ENCODE results near the gene SELP.
"Not testable (repeated sequence)": the region's sequence is repeated elsewhere in the genome, so short reads cannot be mapped to it uniquely, and the experiment has no call there.

SELP gene

DNA sequence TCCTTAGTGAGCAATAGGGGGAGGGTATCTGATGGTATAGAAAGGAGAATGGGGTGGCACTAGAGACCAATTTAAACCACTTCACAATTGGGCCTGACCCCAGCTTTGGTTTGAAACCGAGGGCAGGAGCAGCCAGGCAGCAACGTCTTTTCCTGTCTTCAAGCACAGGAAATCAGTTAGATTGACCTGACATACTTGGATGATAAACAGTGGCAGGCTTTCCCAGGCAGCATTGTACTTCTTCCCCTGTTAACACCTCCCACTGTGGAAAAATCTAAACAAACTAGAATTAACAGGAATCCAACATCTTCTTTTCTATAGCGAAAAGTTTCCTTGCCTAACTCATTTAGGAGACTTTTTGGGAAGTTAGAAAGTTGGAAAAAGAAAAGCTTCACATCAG lies 40.9 kb upstream of the SELP start:
- Histone ChIP-seq H3K9ac (ENCODE audit: low read length) (no peak overlapping the region), H3K4me2 (ENCODE audit: low read depth, low read length, poor library complexity, severe bottlenecking) (no peak overlapping the region), H3K27me3 (ENCODE audit: low read length) (no peaks in the 10 kb centered on the region), H3K79me2 (ENCODE audit: insufficient read depth, low read length) (no peaks in the 10 kb centered on the region), H3K9me3 (ENCODE audit: insufficient read depth, low read length) (no peaks in the 10 kb centered on the region), H3K4me3 (ENCODE audit: insufficient read depth, low read length, poor library complexity, severe bottlenecking) (no peak overlapping the region), H4K20me1 (ENCODE audit: low read depth, low read length) (no peaks in the 10 kb centered on the region), H3K36me3 (ENCODE audit: low read length) (no peaks in the 10 kb centered on the region), H3K27ac (ENCODE audit: low read depth, low read length) (no peak overlapping the region), H2AFZ (ENCODE audit: low read depth, low read length, severe bottlenecking) (no peak overlapping the region), H3K9me2 (replicated peaks; ENCODE audit: insufficient read depth, low read length) (no peaks in the 10 kb centered on the region), H3F3A (ENCODE audit: insufficient read depth) (peaks cover 10% of the 10 kb centered on the region; the same call in 1 of the 2 replicates)
- no peak for TF ChIP-seq CTCF (IDR thresholded peaks at IDR 0.05; ENCODE audit: insufficient read depth, low read length, poor library complexity, severe bottlenecking)
- no peak for TF ChIP-seq EZH2phosphoT487 (conservative IDR thresholded peaks at IDR 0.05; ENCODE audit: low read length)

GRCh38 chr1:169670244-169670643 lies 40.3 kb upstream of the SELP start:
- not testable (repeated sequence) for H2AFZ ChIP-seq (ENCODE audit: low read depth, low read length, severe bottlenecking); H3K9me3 ChIP-seq (ENCODE audit: insufficient read depth, low read length); H3K36me3 ChIP-seq (ENCODE audit: low read length); H3K27ac ChIP-seq (ENCODE audit: low read depth, low read length); H3K4me2 ChIP-seq (ENCODE audit: low read depth, low read length, poor library complexity, severe bottlenecking); H3K9me2 ChIP-seq (replicated peaks; ENCODE audit: insufficient read depth, low read length); H3K9ac ChIP-seq (ENCODE audit: low read length); H3K27me3 ChIP-seq (ENCODE audit: low read length); H3F3A ChIP-seq (ENCODE audit: insufficient read depth); H4K20me1 ChIP-seq (ENCODE audit: low read depth, low read length); H3K4me3 ChIP-seq (ENCODE audit: insufficient read depth, low read length, poor library complexity, severe bottlenecking); H3K79me2 ChIP-seq (ENCODE audit: insufficient read depth, low read length)

DNA sequence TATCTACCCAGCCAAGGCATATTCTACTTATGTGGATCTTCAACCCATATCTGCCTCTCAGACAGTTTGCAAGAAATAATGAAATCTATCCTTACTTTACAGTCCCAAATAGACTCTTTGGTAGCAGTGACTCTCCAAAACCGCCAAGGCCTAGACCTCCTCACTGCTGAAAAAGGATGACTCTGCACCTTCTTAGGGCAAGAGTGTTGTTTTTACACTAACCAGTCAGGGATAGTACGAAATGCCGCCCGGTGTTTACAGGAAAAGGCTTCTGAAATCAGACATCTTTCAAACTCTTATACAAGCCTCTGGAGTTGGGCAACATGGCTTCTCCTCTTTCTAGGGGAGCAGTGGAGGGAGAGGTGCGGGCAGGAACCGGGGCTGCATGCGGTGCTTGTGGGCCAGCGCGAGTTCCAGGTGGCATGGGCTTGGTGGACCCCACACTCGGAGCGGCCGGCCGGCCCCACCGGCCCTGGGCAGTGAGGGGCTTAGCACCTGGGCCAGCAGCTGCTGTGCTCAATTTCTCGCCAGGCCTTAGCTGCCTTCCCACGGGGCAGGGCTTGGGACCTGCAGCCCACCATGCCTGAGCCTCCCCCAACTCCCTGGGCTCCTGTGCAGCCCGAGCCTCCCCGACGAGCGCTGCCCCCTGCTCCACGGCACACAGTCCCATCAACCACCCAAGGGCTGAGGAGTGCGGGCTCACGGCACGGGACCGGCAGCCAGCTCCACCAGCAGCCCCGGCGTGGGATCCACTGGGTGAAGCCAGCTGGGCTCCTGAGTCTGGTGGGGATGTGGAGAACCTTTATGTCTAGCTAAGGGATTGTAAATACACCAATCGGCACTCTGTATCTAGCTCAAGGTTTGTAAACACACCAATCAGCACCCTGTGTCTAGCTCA lies 38.0 kb upstream of the SELP start:
- H4K20me1 ChIP-seq (ENCODE audit: low read depth, low read length); H3K27me3 ChIP-seq (ENCODE audit: low read length); H3F3A ChIP-seq (ENCODE audit: insufficient read depth); H3K36me3 ChIP-seq (ENCODE audit: low read length); H3K4me3 ChIP-seq (ENCODE audit: insufficient read depth, low read length, poor library complexity, severe bottlenecking); H3K79me2 ChIP-seq (ENCODE audit: insufficient read depth, low read length); H3K9me3 ChIP-seq (ENCODE audit: insufficient read depth, low read length); H3K9me2 ChIP-seq (replicated peaks; ENCODE audit: insufficient read depth, low read length): not testable (repeated sequence)
- Histone ChIP-seq H3K9ac (ENCODE audit: low read length) (peak overlapping the region; percentile 37), H3K4me2 (ENCODE audit: low read depth, low read length, poor library complexity, severe bottlenecking) (peak overlapping the region; percentile 49), H2AFZ (ENCODE audit: low read depth, low read length, severe bottlenecking) (peak overlapping the region; percentile 77), H3K27ac (ENCODE audit: low read depth, low read length) (peak overlapping the region; percentile 35; the same call in 1 of the 2 replicates)

GRCh38 chr1:169667227-169667639 lies 37.3 kb upstream of the SELP start:
- not testable (repeated sequence) for H4K20me1 ChIP-seq (ENCODE audit: low read depth, low read length); H3F3A ChIP-seq (ENCODE audit: insufficient read depth); H3K4me3 ChIP-seq (ENCODE audit: insufficient read depth, low read length, poor library complexity, severe bottlenecking); H3K9me2 ChIP-seq (replicated peaks; ENCODE audit: insufficient read depth, low read length); H3K79me2 ChIP-seq (ENCODE audit: insufficient read depth, low read length); H3K27me3 ChIP-seq (ENCODE audit: low read length); H3K36me3 ChIP-seq (ENCODE audit: low read length); H3K9me3 ChIP-seq (ENCODE audit: insufficient read depth, low read length)
- Histone ChIP-seq H3K27ac (ENCODE audit: low read depth, low read length) (peak overlapping the region; percentile 35; the same call in 1 of the 2 replicates), H2AFZ (ENCODE audit: low read depth, low read length, severe bottlenecking) (peak overlapping the region; percentile 77), H3K9ac (ENCODE audit: low read length) (peak overlapping the region; percentile 37), H3K4me2 (ENCODE audit: low read depth, low read length, poor library complexity, severe bottlenecking) (peak overlapping the region; percentile 49)

DNA sequence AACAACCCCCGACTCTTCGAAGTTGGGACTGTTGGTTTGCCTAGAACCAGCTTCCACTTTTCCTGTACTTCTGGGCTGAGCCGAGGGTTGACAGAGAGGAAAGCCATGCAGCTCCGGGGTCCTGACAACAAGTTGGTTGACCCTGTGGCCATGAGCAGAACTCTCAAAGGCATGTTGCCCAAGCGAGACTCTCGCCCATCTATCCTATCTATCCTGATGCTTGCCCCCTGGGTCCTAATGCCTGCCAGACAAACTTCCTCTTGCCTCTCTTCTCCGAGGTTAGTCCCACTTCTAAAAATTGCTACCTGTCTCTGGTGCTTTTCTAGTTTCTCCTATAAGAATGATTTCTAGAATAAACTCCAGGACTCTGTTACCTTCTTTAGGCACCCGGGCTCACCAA lies 32.8 kb upstream of the SELP start:
- H3K27ac ChIP-seq (ENCODE audit: low read depth, low read length); H3K9me2 ChIP-seq (replicated peaks; ENCODE audit: insufficient read depth, low read length); H3K36me3 ChIP-seq (ENCODE audit: low read length); H4K20me1 ChIP-seq (ENCODE audit: low read depth, low read length); H3K9me3 ChIP-seq (ENCODE audit: insufficient read depth, low read length); H3K4me3 ChIP-seq (ENCODE audit: insufficient read depth, low read length, poor library complexity, severe bottlenecking); H3K9ac ChIP-seq (ENCODE audit: low read length); H2AFZ ChIP-seq (ENCODE audit: low read depth, low read length, severe bottlenecking); H3K79me2 ChIP-seq (ENCODE audit: insufficient read depth, low read length); H3K4me2 ChIP-seq (ENCODE audit: low read depth, low read length, poor library complexity, severe bottlenecking); H3F3A ChIP-seq (ENCODE audit: insufficient read depth); H3K27me3 ChIP-seq (ENCODE audit: low read length): not testable (repeated sequence)

GRCh38 chr1:169661066-169661465 lies 31.1 kb upstream of the SELP start:
- not testable (repeated sequence) for H3K36me3 ChIP-seq (ENCODE audit: low read length); H3K79me2 ChIP-seq (ENCODE audit: insufficient read depth, low read length); H3K4me2 ChIP-seq (ENCODE audit: low read depth, low read length, poor library complexity, severe bottlenecking)

DNA sequence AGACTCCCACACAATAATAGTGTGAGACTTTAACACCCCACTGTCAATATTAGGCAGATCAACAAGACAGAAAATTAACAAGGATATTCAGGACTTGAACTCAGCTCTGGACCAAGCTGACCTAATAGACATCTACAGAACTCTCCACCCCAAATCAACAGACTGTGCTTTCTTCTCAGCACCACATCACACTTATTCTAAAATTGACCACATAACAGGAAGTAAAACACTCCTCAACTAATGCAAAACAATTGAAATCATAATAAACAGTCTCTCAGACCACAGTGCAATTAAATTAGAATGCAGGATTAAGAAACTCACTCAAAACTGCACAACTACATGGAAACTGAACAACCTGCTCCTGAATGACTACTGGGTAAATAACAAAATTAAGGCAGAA lies 28.9 kb upstream of the SELP start:
- not testable (repeated sequence) for H2AFZ ChIP-seq (ENCODE audit: low read depth, low read length, severe bottlenecking); H3K36me3 ChIP-seq (ENCODE audit: low read length); H3K9ac ChIP-seq (ENCODE audit: low read length); H3K4me3 ChIP-seq (ENCODE audit: insufficient read depth, low read length, poor library complexity, severe bottlenecking); H3K27me3 ChIP-seq (ENCODE audit: low read length); H3F3A ChIP-seq (ENCODE audit: insufficient read depth); H3K27ac ChIP-seq (ENCODE audit: low read depth, low read length); H4K20me1 ChIP-seq (ENCODE audit: low read depth, low read length); H3K9me3 ChIP-seq (ENCODE audit: insufficient read depth, low read length); H3K9me2 ChIP-seq (replicated peaks; ENCODE audit: insufficient read depth, low read length); H3K79me2 ChIP-seq (ENCODE audit: insufficient read depth, low read length)
- peak overlapping the region; percentile 10 for H3K4me2 ChIP-seq (ENCODE audit: low read depth, low read length, poor library complexity, severe bottlenecking)

More at GRCh38 chr1:169661066-169661465, 31.1 kb upstream of the SELP start:
- H3K9me3 ChIP-seq (ENCODE audit: insufficient read depth, low read length); H3K27ac ChIP-seq (ENCODE audit: low read depth, low read length); H3K9me2 ChIP-seq (replicated peaks; ENCODE audit: insufficient read depth, low read length); H3K27me3 ChIP-seq (ENCODE audit: low read length); H3K9ac ChIP-seq (ENCODE audit: low read length); H4K20me1 ChIP-seq (ENCODE audit: low read depth, low read length); H3F3A ChIP-seq (ENCODE audit: insufficient read depth); H3K4me3 ChIP-seq (ENCODE audit: insufficient read depth, low read length, poor library complexity, severe bottlenecking); H2AFZ ChIP-seq (ENCODE audit: low read depth, low read length, severe bottlenecking): not testable (repeated sequence)

Measured in SU-DHL-6 (cell line).